ENCODE data around the gene MS4A10.

MS4A10 gene

DNA sequence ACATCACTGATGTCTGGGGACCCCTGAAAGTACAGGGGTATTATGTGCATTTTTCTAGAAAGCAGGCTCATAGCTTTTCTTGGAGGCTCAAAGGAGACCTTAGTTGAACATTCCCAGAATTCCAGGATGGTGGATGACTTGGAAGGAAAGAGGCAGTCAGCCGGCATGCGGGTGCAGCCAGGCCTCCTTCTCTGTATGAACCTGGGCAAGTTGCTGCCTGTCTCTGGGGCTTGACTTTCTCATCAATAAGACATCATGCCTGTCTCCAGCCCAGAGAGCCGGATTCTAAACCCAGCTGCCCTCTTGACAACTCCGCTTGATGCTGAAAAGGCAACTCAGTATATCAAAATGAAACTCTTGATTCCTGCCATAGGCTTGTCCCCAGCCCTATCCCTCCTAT is 15.9 kb upstream of the MS4A10 start:
- no peaks in the 10 kb centered on the region for H3K27me3 ChIP-seq
- no peak overlapping the region for H3K4me3 ChIP-seq (ENCODE audit: low read depth, low read length)
- no peak for DNase-seq
- H3K4me1 ChIP-seq: no peaks in the 10 kb centered on the region
- TF ChIP-seq, protein P1, sequence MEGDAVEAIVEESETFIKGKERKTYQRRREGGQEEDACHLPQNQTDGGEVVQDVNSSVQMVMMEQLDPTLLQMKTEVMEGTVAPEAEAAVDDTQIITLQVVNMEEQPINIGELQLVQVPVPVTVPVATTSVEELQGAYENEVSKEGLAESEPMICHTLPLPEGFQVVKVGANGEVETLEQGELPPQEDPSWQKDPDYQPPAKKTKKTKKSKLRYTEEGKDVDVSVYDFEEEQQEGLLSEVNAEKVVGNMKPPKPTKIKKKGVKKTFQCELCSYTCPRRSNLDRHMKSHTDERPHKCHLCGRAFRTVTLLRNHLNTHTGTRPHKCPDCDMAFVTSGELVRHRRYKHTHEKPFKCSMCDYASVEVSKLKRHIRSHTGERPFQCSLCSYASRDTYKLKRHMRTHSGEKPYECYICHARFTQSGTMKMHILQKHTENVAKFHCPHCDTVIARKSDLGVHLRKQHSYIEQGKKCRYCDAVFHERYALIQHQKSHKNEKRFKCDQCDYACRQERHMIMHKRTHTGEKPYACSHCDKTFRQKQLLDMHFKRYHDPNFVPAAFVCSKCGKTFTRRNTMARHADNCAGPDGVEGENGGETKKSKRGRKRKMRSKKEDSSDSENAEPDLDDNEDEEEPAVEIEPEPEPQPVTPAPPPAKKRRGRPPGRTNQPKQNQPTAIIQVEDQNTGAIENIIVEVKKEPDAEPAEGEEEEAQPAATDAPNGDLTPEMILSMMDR (IDR thresholded peaks at IDR 0.05; ENCODE audit: low read depth, low read length): no peak
- H3K9me3 ChIP-seq: no peaks in the 10 kb centered on the region
- H3K36me3 ChIP-seq: no peaks in the 10 kb centered on the region

DNA sequence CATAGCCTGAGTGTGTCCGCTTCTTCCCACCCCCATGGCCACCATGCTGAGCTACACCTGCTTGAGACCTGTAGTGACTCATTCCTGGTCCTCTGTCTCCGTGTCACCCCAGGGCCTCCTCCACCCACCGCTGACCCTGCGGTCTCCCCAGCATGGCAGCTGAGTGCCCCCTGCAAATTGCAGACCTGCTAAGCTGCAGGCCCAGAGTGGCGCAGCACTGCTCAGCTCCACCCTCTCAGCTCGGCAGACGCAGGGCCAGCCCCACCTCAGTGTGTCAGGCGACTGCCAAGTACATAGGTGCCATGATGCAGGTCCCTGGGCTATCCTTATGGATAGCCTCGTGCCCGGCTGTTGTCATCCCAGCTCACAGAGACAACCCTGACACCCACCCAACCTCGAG is 15.3 kb upstream of the MS4A10 start:
- DNase-seq: no peak
- no peaks in the 10 kb centered on the region for H3K27me3 ChIP-seq
- H3K36me3 ChIP-seq: no peaks in the 10 kb centered on the region
- no peak overlapping the region for H3K4me3 ChIP-seq (ENCODE audit: low read depth, low read length)
- TF ChIP-seq, protein P1 (IDR thresholded peaks at IDR 0.05; ENCODE audit: low read depth, low read length): no peak
- H3K4me1 ChIP-seq: no peaks in the 10 kb centered on the region
- no peaks in the 10 kb centered on the region for H3K9me3 ChIP-seq

DNA sequence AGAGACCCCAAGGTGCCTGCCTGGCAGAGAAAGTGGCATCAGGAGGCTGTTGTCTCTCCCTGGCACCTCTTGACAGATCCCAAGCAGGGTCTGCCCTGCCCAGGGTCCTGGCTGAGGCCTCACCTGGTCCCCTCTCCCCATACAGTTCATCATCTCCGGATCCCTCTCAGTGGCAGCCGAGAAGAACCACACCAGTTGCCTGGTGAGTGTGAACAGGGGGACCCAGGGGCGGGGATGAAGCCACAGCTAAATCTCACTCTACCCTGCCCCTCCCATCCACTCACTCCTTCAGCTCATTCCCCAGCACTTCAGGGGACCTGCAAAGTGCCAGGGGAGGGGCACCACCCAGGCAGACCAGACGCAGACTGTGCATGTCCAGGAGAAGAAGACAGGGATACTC is 14.0 kb upstream of the MS4A10 start:
- Histone ChIP-seq H3K36me3 (no peaks in the 10 kb centered on the region), H3K4me1 (no peaks in the 10 kb centered on the region), H3K27me3 (no peaks in the 10 kb centered on the region), H3K4me3 (ENCODE audit: low read depth, low read length) (no peak overlapping the region), H3K9me3 (no peaks in the 10 kb centered on the region)
- TF ChIP-seq, protein P1 (IDR thresholded peaks at IDR 0.05; ENCODE audit: low read depth, low read length): no peak
- DNase-seq: no peak

DNA sequence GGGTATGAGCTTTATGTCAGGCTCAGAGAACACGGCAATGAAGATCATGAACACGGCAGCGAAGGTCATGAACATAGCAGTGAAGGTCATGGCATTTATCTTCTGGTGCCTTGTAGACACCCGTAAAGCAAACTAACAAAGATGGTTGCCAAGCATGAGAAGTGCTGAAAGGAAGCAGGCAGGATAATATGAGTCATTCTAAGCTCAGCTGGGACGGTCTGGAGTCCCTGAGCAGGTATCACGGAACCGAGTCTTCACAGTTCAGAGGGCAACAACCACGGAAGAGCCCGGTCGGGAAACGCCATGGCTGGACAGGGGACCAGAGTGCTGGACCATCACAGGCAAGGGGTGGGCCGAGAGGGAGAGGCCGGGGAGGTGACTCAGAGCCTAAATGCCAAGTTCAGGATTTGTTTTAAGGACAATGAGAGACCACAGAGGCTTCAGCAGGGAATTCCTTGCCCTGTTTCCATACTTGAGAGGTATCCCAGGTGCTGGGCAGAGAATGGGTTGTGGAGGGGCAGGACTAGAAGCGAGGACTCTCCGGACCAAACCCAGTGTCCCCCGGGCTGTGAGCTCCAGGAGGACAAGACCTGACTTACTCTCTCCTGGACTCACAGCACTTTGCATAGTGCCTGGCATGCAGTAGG is 13.1 kb upstream of the MS4A10 start:
- no peak for DNase-seq
- TF ChIP-seq, protein P1 (IDR thresholded peaks at IDR 0.05; ENCODE audit: low read depth, low read length): no peak

DNA sequence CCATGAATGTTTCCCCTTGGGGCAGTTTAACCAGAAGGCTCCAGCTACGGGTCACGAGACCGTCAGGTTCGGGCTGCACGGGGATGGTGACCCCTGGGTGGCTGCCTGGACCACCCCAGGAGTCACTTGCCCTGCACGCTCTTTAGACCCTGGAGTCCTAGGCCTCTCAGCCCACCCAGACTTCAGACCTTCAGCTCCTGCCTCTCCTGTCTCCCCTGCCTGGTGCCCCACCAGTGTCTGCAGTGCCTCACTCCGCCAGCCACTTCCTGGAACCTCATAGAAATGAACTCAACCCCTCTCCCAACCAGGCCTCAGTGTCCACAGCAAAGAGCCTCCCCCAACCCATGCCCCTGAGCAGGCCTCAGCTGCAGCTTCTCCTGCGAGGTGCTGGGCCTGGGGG is 12.5 kb upstream of the MS4A10 start:
- H3K9me3 ChIP-seq: no peaks in the 10 kb centered on the region
- no peaks in the 10 kb centered on the region for H3K4me1 ChIP-seq
- H3K36me3 ChIP-seq: no peaks in the 10 kb centered on the region
- DNase-seq: no peak
- no peak overlapping the region for H3K4me3 ChIP-seq (ENCODE audit: low read depth, low read length)
- TF ChIP-seq, protein P1 (IDR thresholded peaks at IDR 0.05; ENCODE audit: low read depth, low read length): no peak
- no peaks in the 10 kb centered on the region for H3K27me3 ChIP-seq

More for the DNA sequence above, 13.1 kb upstream of the MS4A10 start:
- Histone ChIP-seq H3K27me3 (no peaks in the 10 kb centered on the region), H3K4me3 (ENCODE audit: low read depth, low read length) (no peak overlapping the region), H3K9me3 (no peaks in the 10 kb centered on the region), H3K4me1 (no peaks in the 10 kb centered on the region), H3K36me3 (no peaks in the 10 kb centered on the region)

DNA sequence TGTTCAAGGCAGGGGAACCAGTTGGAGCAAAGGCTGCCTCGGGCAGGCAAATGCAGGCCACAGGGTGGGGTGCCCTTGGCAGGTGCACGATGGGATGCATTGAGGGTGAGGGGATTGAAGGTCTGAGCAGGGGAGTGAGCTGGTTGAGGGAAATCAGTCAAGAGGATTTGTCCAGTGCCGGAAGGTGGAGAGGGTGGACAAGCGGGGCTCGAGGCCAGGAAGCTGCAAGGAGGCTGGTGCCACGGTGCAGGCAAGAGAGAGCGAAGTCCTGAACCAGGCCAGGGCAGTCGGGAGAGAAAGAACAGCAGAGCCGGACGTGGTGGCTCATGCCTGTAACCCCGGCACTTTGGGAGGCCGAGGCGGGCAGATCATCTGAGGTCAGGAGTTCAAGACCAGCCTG is 10.4 kb upstream of the MS4A10 start:
- DNase-seq: no peak
- H3K4me3 ChIP-seq (ENCODE audit: low read depth, low read length): no peak overlapping the region
- H3K36me3 ChIP-seq: no peaks in the 10 kb centered on the region
- no peaks in the 10 kb centered on the region for H3K9me3 ChIP-seq
- no peaks in the 10 kb centered on the region for H3K4me1 ChIP-seq
- H3K27me3 ChIP-seq: no peaks in the 10 kb centered on the region
- TF ChIP-seq, protein P1 (IDR thresholded peaks at IDR 0.05; ENCODE audit: low read depth, low read length): no peak

Data from BE2C (cell line).